MCF 10A (cell line): Measurements from ENCODE around the gene MIEF2. TPM values are rescaled to one million over a fixed set of nuclear protein-coding genes. Genes with fewer than 3 reads are reported as not detected.

ENCODE experiments used
- BruUV-seq: library from RNA; stranded (reverse); fragments of 400-500 nt; replicated peaks from 2 replicates; lab custom pipeline; 2021; lab: Mats Ljungman, UMichigan
- CTCF ChIA-PET: fragments of 300-600 bp; sonication (Branson Sonifier 250); formaldehyde crosslinking; extraction: SDS; loops from one replicate; lab custom pipeline; 2021; ENCODE audit warnings: antibody characterized with exemption, inconsistent platforms; lab: Yijun Ruan, JAX
- POLR2A ChIA-PET: fragments of 300-600, 350-650 bp; sonication (Branson Sonifier 250); formaldehyde crosslinking; extraction: SDS; loops from one replicate; lab custom pipeline; 2020; ENCODE audit warnings: antibody characterized with exemption, inconsistent platforms; lab: Yijun Ruan, JAX
- DNase-seq: peaks from one replicate; pipeline ENCODE4 v3.0.0-alpha.2; 2018; ENCODE audit not compliant: unreplicated experiment
- H3K27ac Mint-ChIP-seq: one replicate; pipeline ENCODE4 v1.8.0; 2022; ENCODE audit warnings: mild to moderate bottlenecking, low read depth, mixed read lengths; ENCODE audit not compliant: unreplicated experiment
- H3K27me3 Mint-ChIP-seq: one replicate; pipeline ENCODE4 v1.8.0; 2022; ENCODE audit warnings: mixed read lengths; ENCODE audit not compliant: insufficient read depth, unreplicated experiment
- H3K36me3 Mint-ChIP-seq: one replicate; pipeline ENCODE4 v1.8.0; 2022; ENCODE audit warnings: mild to moderate bottlenecking, moderate library complexity, mixed read lengths; ENCODE audit not compliant: insufficient read depth, unreplicated experiment
- H3K4me1 Mint-ChIP-seq: one replicate; pipeline ENCODE4 v1.8.0; 2022; ENCODE audit warnings: mixed read lengths; ENCODE audit not compliant: insufficient read depth, unreplicated experiment
- H3K4me3 Mint-ChIP-seq: one replicate; pipeline ENCODE4 v1.8.0; 2022; ENCODE audit warnings: mild to moderate bottlenecking, moderate library complexity, mixed read lengths; ENCODE audit not compliant: unreplicated experiment
- H3K9me3 Mint-ChIP-seq: one replicate; pipeline ENCODE4 v1.8.0; 2022; ENCODE audit warnings: mixed read lengths; ENCODE audit not compliant: unreplicated experiment
- CTCF ChIP-seq: fragments of 200-600 bp; IDR thresholded peaks from one replicate; pipeline ENCODE4 v1.8.0; 2022; ENCODE audit warnings: antibody characterized with exemption, mild to moderate bottlenecking; ENCODE audit not compliant: unreplicated experiment
- intact Hi-C: fragments of 100-400 bp; cut with micrococcal nuclease; formaldehyde crosslinking; loops from 2 replicates; pipeline ENCODE4 v1.14.1; 2022
- total RNA-seq: library from RNA; stranded (reverse); gene quantifications from 2 replicates; pipeline ENCODE4 v1.2.3, GENCODE V29; 2022

MIEF2 gene
- total RNA-seq, 1 experiment from 2014 or later: 12.1 TPM

GRCh38 chr17:18248811-18249210, 11.7 kb upstream of the MIEF2 start:
- Mint-ChIP-seq H3K27ac (no peak overlapping the region), H3K4me3 (no peak overlapping the region), H3K27me3 (no peaks in the 10 kb centered on the region), H3K4me1 (peaks cover 5% of the 10 kb centered on the region), H3K36me3 (peaks cover 90% of the 10 kb centered on the region), H3K9me3 (no peaks in the 10 kb centered on the region)
- no TSS peak for BruUV-seq
- TF ChIP-seq CTCF: no peak
- DNase-seq: no peak
- POLR2A ChIA-PET: interaction anchor here (0.5 kb wide), 1 partner anchor 20 kb away, joined by 3 read pairs; no protein-coding TSS in a partner anchor
- intact Hi-C loops: loop anchor here (2.0 kb wide), 2 partner anchors 32 to 66 kb away; partner anchors contain the start of genes SMCR8 and TOP3A
- CTCF ChIA-PET: interaction anchor here (0.7 to 2.0 kb wide), 8 partner anchors 8 to 114 kb away, joined by 3 to 5 read pairs (median 4); no protein-coding TSS in a partner anchor

GRCh38 chr17:18250259-18250658, 10.2 kb upstream of the MIEF2 start:
- POLR2A ChIA-PET: no interaction called here
- peak overlapping the region; percentile 64 for H3K27ac Mint-ChIP-seq

GRCh38 chr17:18250708-18251107, 9.8 kb upstream of the MIEF2 start:
- BruUV-seq: no TSS peak
- intact Hi-C loops: no loop called here
- no peak for DNase-seq
- peak overlapping the region; percentile 64 for H3K27ac Mint-ChIP-seq
- H3K36me3 Mint-ChIP-seq: peaks cover 93% of the 10 kb centered on the region
- no peaks in the 10 kb centered on the region for H3K9me3 Mint-ChIP-seq
- H3K27me3 Mint-ChIP-seq: no peaks in the 10 kb centered on the region
- no peak for TF ChIP-seq CTCF
- ChIA-PET POLR2A (no interaction called here), CTCF (interaction anchor here (1.0 kb wide), 1 partner anchor 72 kb away, joined by 3 read pairs; no protein-coding TSS in a partner anchor)
- no peak overlapping the region for H3K4me3 Mint-ChIP-seq
- peaks cover 5% of the 10 kb centered on the region for H3K4me1 Mint-ChIP-seq

More at GRCh38 chr17:18250259-18250658, 10.2 kb upstream of the MIEF2 start:
- peaks cover 5% of the 10 kb centered on the region for H3K4me1 Mint-ChIP-seq
- BruUV-seq: no TSS peak
- intact Hi-C loops: no loop called here
- CTCF ChIA-PET: interaction anchor here (1.0 kb wide), 1 partner anchor 73 kb away, joined by 3 read pairs; no protein-coding TSS in a partner anchor
- H3K4me3 Mint-ChIP-seq: no peak overlapping the region
- H3K36me3 Mint-ChIP-seq: peaks cover 98% of the 10 kb centered on the region
- H3K27me3 Mint-ChIP-seq: no peaks in the 10 kb centered on the region
- no peak for TF ChIP-seq CTCF
- peak; percentile 35 for DNase-seq
- H3K9me3 Mint-ChIP-seq: no peaks in the 10 kb centered on the region

GRCh38 chr17:18251204-18251603, 9.3 kb upstream of the MIEF2 start:
- ChIA-PET POLR2A (no interaction called here), CTCF (interaction anchor here (1.0 kb wide), 1 partner anchor 72 kb away, joined by 3 read pairs; no protein-coding TSS in a partner anchor)
- BruUV-seq: no TSS peak
- DNase-seq: no peak
- Mint-ChIP-seq H3K27me3 (no peaks in the 10 kb centered on the region), H3K4me1 (peaks cover 5% of the 10 kb centered on the region), H3K4me3 (no peak overlapping the region), H3K9me3 (no peaks in the 10 kb centered on the region), H3K36me3 (peaks cover 91% of the 10 kb centered on the region), H3K27ac (peak overlapping the region; percentile 64)
- TF ChIP-seq CTCF: no peak
- intact Hi-C loops: no loop called here
